ENCODE results near the gene SUOX.

DNA sequence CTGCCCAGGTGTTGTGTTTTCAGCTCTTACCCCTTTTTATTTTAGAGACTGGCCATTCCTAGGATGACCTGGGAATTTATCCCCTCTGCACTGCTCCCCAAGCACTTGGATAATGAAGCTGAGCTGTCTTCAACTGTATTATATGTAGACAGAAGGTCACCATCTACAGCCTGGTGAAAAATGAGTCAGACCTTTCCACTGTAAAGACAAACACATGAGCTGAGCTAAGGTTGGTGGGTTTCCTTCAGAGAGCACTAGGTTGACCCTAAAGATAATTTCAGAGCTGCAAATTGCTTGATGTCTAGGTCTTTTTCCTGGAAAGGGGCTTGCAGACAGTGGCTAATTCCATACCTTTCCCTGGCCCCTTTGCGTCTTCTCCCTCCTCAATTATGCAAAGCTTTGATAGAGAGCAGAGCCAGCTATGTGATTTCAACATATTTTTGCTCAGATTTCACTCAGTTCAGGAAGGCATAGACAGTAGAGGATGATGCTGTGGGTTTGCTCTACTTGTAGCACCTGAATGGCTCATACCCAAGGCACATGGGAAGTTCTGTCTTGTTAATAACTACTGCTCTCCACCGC lies 14.5 kb downstream of the SUOX start:
- no peak for TF ChIP-seq POLR2A (IDR thresholded peaks at IDR 0.05)
- TF ChIP-seq, protein P1, sequence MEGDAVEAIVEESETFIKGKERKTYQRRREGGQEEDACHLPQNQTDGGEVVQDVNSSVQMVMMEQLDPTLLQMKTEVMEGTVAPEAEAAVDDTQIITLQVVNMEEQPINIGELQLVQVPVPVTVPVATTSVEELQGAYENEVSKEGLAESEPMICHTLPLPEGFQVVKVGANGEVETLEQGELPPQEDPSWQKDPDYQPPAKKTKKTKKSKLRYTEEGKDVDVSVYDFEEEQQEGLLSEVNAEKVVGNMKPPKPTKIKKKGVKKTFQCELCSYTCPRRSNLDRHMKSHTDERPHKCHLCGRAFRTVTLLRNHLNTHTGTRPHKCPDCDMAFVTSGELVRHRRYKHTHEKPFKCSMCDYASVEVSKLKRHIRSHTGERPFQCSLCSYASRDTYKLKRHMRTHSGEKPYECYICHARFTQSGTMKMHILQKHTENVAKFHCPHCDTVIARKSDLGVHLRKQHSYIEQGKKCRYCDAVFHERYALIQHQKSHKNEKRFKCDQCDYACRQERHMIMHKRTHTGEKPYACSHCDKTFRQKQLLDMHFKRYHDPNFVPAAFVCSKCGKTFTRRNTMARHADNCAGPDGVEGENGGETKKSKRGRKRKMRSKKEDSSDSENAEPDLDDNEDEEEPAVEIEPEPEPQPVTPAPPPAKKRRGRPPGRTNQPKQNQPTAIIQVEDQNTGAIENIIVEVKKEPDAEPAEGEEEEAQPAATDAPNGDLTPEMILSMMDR (IDR thresholded peaks at IDR 0.05): no peak

Measured in heart left ventricle (tissue), 13 donors.